ENCODE measurements around the gene UTY.

GRCh38 chrY:13415556-13415955 lies 64.3 kb downstream of the UTY start:
- TF ChIP-seq POLR2A (IDR thresholded peaks at IDR 0.05) = no peak
- TF ChIP-seq, protein P1, sequence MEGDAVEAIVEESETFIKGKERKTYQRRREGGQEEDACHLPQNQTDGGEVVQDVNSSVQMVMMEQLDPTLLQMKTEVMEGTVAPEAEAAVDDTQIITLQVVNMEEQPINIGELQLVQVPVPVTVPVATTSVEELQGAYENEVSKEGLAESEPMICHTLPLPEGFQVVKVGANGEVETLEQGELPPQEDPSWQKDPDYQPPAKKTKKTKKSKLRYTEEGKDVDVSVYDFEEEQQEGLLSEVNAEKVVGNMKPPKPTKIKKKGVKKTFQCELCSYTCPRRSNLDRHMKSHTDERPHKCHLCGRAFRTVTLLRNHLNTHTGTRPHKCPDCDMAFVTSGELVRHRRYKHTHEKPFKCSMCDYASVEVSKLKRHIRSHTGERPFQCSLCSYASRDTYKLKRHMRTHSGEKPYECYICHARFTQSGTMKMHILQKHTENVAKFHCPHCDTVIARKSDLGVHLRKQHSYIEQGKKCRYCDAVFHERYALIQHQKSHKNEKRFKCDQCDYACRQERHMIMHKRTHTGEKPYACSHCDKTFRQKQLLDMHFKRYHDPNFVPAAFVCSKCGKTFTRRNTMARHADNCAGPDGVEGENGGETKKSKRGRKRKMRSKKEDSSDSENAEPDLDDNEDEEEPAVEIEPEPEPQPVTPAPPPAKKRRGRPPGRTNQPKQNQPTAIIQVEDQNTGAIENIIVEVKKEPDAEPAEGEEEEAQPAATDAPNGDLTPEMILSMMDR (IDR thresholded peaks at IDR 0.05) = no peak
- TF ChIP-seq POLR2AphosphoS5 (IDR thresholded peaks at IDR 0.05) = no peak
- TF ChIP-seq EP300 (IDR thresholded peaks at IDR 0.05) = no peak

Data from sigmoid colon (tissue), 4 donors.